Left ventricle myocardium inferior (tissue), 1 donor: ENCODE measurements around the gene NAV2. TPM values are rescaled to one million over a fixed set of nuclear protein-coding genes. Genes with fewer than 3 reads are reported as not detected.

Experiments used
- DNase-seq: peaks from one replicate; pipeline ENCODE4 v3.0.0-alpha.2; 2020
- H3K27ac ChIP-seq: fragments of 200-600 bp; replicated peaks from 2 replicates; pipeline ENCODE4 v1.8.0; 2021
- H3K27me3 ChIP-seq: fragments of 200-600 bp; 2 replicates; pipeline ENCODE4 v1.8.0; 2021; ENCODE audit warnings: low read depth
- H3K36me3 ChIP-seq: fragments of 200-600 bp; 2 replicates; pipeline ENCODE4 v1.8.0; 2021
- H3K4me1 ChIP-seq: fragments of 200-600 bp; 2 replicates; pipeline ENCODE4 v1.8.0; 2021
- H3K4me3 ChIP-seq: fragments of 200-600 bp; 2 replicates; pipeline ENCODE4 v1.8.0; 2021; ENCODE audit warnings: mild to moderate bottlenecking, moderate library complexity
- H3K9me3 ChIP-seq: fragments of 200-600 bp; replicated peaks from 2 replicates; pipeline ENCODE4 v1.8.0; 2021
- CTCF ChIP-seq: fragments of 200-600 bp; IDR thresholded peaks from 2 replicates; pipeline ENCODE4 v1.8.0; 2021; ENCODE audit warnings: antibody characterized with exemption, mild to moderate bottlenecking, borderline replicate concordance
- intact Hi-C: fragments of 100-400 bp; cut with micrococcal nuclease; formaldehyde crosslinking; loops from one replicate; pipeline ENCODE4 v1.11.0; 2022
- total RNA-seq: library from RNA; stranded (reverse); fragmentation: NEBNext Ultra II Directional; extraction: Animal tissue kit (Norgen Biotek cat#: 25700); gene quantifications from one replicate; pipeline ENCODE4 v1.2.1, GENCODE V29; 2021
- donor health status: DM: no; HTN: yes; CAD: no; lungs with severe emphysema.

The NAV2 gene
- total RNA-seq, 1 donor from 2014 or later: 14.3 TPM

GRCh38 chr11:19844012-19844411 is 131.4 kb downstream of the NAV2 start:
- intact Hi-C loops: no loop called here
- H3K27ac ChIP-seq: no peak overlapping the region
- peaks cover 73% of the 10 kb centered on the region for H3K4me1 ChIP-seq
- no peaks in the 10 kb centered on the region for H3K9me3 ChIP-seq
- H3K4me3 ChIP-seq: no peak overlapping the region
- no peak for DNase-seq
- no peaks in the 10 kb centered on the region for H3K36me3 ChIP-seq
- H3K27me3 ChIP-seq: no peaks in the 10 kb centered on the region
- TF ChIP-seq CTCF: no peak

- intact Hi-C loops: no loop called here
- no peaks in the 10 kb centered on the region for H3K36me3 ChIP-seq
- peaks cover 77% of the 10 kb centered on the region for H3K4me1 ChIP-seq
These were observed 132.2 kb downstream of the NAV2 start for GRCh38 chr11:19844806-19845205.

GRCh38 chr11:19845626-19846025 is 133.0 kb downstream of the NAV2 start:
- no peak for DNase-seq
- no peaks in the 10 kb centered on the region for H3K9me3 ChIP-seq
- peak overlapping the region; percentile 70 for H3K27ac ChIP-seq
- peaks cover 76% of the 10 kb centered on the region for H3K4me1 ChIP-seq
- intact Hi-C loops: no loop called here
- no peak overlapping the region for H3K4me3 ChIP-seq
- H3K36me3 ChIP-seq: no peaks in the 10 kb centered on the region
- no peak for TF ChIP-seq CTCF
- H3K27me3 ChIP-seq: no peaks in the 10 kb centered on the region

More at GRCh38 chr11:19844806-19845205, 132.2 kb downstream of the NAV2 start:
- DNase-seq: no peak
- no peak for TF ChIP-seq CTCF
- Histone ChIP-seq H3K27me3 (no peaks in the 10 kb centered on the region), H3K27ac (no peak overlapping the region), H3K4me3 (no peak overlapping the region), H3K9me3 (no peaks in the 10 kb centered on the region)

- Histone ChIP-seq H3K36me3 (no peaks in the 10 kb centered on the region), H3K9me3 (no peaks in the 10 kb centered on the region), H3K4me3 (no peak overlapping the region), H3K27ac (peak overlapping the region; percentile 70), H3K27me3 (no peaks in the 10 kb centered on the region), H3K4me1 (peaks cover 76% of the 10 kb centered on the region)
- intact Hi-C loops: no loop called here
- peak; percentile 45 for DNase-seq
- no peak for TF ChIP-seq CTCF
These were observed 134.1 kb downstream of the NAV2 start for GRCh38 chr11:19846654-19847305.

GRCh38 chr11:19848219-19848618 is 135.6 kb downstream of the NAV2 start:
- no peak overlapping the region for H3K4me3 ChIP-seq
- peak overlapping the region; percentile 70 for H3K27ac ChIP-seq
- intact Hi-C loops: no loop called here
- no peak for DNase-seq
- no peaks in the 10 kb centered on the region for H3K9me3 ChIP-seq
- H3K4me1 ChIP-seq: peaks cover 71% of the 10 kb centered on the region
- H3K36me3 ChIP-seq: no peaks in the 10 kb centered on the region
- TF ChIP-seq CTCF: no peak
- no peaks in the 10 kb centered on the region for H3K27me3 ChIP-seq
